Fibroblast of the aortic adventitia (primary cell): Measurements from ENCODE around the gene SUGT1. TPM values are rescaled to one million over a fixed set of nuclear protein-coding genes. Genes with fewer than 3 reads are reported as not detected.
"Not testable (repeated sequence)": the region's sequence is repeated elsewhere in the genome, so short reads cannot be mapped to it uniquely, and the experiment has no call there.

Experiments used
- DNase-seq: peaks from one replicate; pipeline ENCODE4 v3.0.0-alpha.2; 2010; ENCODE audit warnings: low read depth
- H3K4me3 ChIP-seq: 2 replicates; pipeline ENCODE4 v1.5.1; 2011; ENCODE audit warnings: low read depth, mild to moderate bottlenecking, control low read depth, low read length, moderate library complexity
- CTCF ChIP-seq: IDR thresholded peaks from 2 replicates; pipeline ENCODE4 v1.5.1; 2011; ENCODE audit warnings: mild to moderate bottlenecking, low read length, control low read depth, inconsistent platforms; ENCODE audit not compliant: insufficient read depth
- total RNA-seq: library from RNA; depleted of rRNA; stranded (reverse); fragments of >200 nt; gene quantifications from 2 replicates; pipeline ENCODE4 v1.2.3, GENCODE V29; 2012; ENCODE audit warnings: low replicate concordance

SUGT1 gene
- 46.4 and 52.1 TPM in 2 replicates for total RNA-seq

GRCh38 chr13:52652196-52652979 is at the start of gene SUGT1:
SUGT1 (plus strand) TSS chr13:52652836; CDS start chr13:52652921, 85 bp downstream.
- DNase-seq: peak; percentile 98
- H3K4me3 ChIP-seq: peak within 1 kb of the TSS; percentile 79
- peak; percentile 76 for TF ChIP-seq CTCF

GRCh38 chr13:52603316-52603715 is 49.3 kb upstream of the SUGT1 start:
- not testable (repeated sequence) for H3K4me3 ChIP-seq, DNase-seq

- DNase-seq: peak; percentile 17
- not testable (repeated sequence) for H3K4me3 ChIP-seq
Measured at GRCh38 chr13:52606126-52606525, 46.5 kb upstream of the SUGT1 start.

- H3K4me3 ChIP-seq: not testable (repeated sequence)
- peak; percentile 50 for DNase-seq
Measured at GRCh38 chr13:52606795-52607194, 45.8 kb upstream of the SUGT1 start.

- DNase-seq, H3K4me3 ChIP-seq: not testable (repeated sequence)
Measured at GRCh38 chr13:52608184-52608583, 44.5 kb upstream of the SUGT1 start.

- not testable (repeated sequence) for H3K4me3 ChIP-seq
- peak; percentile 61 for DNase-seq
- peak; percentile 32 for TF ChIP-seq CTCF
Measured at GRCh38 chr13:52609013-52609606, 43.5 kb upstream of the SUGT1 start.

GRCh38 chr13:52610158-52610557 is 42.5 kb upstream of the SUGT1 start:
- H3K4me3 ChIP-seq, DNase-seq: not testable (repeated sequence)

GRCh38 chr13:52615134-52615801 is 37.4 kb upstream of the SUGT1 start:
- H3K4me3 ChIP-seq: no peak overlapping the region
- TF ChIP-seq CTCF: no peak
- DNase-seq: no peak

- TF ChIP-seq CTCF: no peak
- H3K4me3 ChIP-seq: no peak overlapping the region
- no peak for DNase-seq
Measured at GRCh38 chr13:52615812-52616211, 36.8 kb upstream of the SUGT1 start.
